ENCODE data around the gene CHST2. TPM values are rescaled to one million over a fixed set of nuclear protein-coding genes. Genes with fewer than 3 reads are reported as not detected.

Gene CHST2
- total and polyA plus RNA-seq, 4 donors, result 0.11 to 48.7 (median 0.93) TPM

GRCh38 chr3:143120716-143121240, 1.2 kb downstream of the CHST2 start:
- H3K36me3 ChIP-seq (ENCODE audit: control insufficient read depth in 4 of 4, insufficient read depth in 3 of 4, low read depth in 1 of 4, low read length in 3 of 4), result no peaks in the 10 kb centered on the region
- no peak for DNase-seq (ENCODE audit: low spot score)
- H3K27ac ChIP-seq (ENCODE audit: low read depth in 1 of 2, low read length in 2 of 2), result no peak overlapping the region
- 3% methylated on average over 60 of the region's 60 CpGs for WGBS
- H3K9me3 ChIP-seq (ENCODE audit: control insufficient read depth in 4 of 4, low read length in 3 of 4), result no peaks in the 10 kb centered on the region
- peak overlapping the region in 2 of 3 donors; percentile 69 to 83 for H3K4me3 ChIP-seq (ENCODE audit: low read depth in 1 of 3, low read length in 3 of 3)
- H3K4me1 ChIP-seq (ENCODE audit: control insufficient read depth in 4 of 4, insufficient read depth in 4 of 4, low read length in 3 of 4), result peaks cover 7 to 41% (median 30%) of the 10 kb centered on the region in 4 donors
- H3K9ac ChIP-seq (ENCODE audit: low read depth in 1 of 2, low read length in 2 of 2), result no peak overlapping the region
- TF ChIP-seq JUND (IDR thresholded peaks at IDR 0.05), result no peak
- no peak for TF ChIP-seq HNF4G (IDR thresholded peaks at IDR 0.05)
- TF ChIP-seq SP1 (IDR thresholded peaks at IDR 0.05), result no peak
- no peak for TF ChIP-seq GABPA (IDR thresholded peaks at IDR 0.05 in 1 of 2, conservative IDR thresholded peaks at IDR 0.05 in 1 of 2)
- TF ChIP-seq HNF4A (conservative IDR thresholded peaks at IDR 0.05), result no peak
- no peak for TF ChIP-seq REST (IDR thresholded peaks at IDR 0.05)
- no peak for TF ChIP-seq TAF1 (conservative IDR thresholded peaks at IDR 0.05)
- no peak for TF ChIP-seq ATF3 (IDR thresholded peaks at IDR 0.05)
- no peak for TF ChIP-seq RAD21 (IDR thresholded peaks at IDR 0.05)
- no peak for TF ChIP-seq CTCF (IDR thresholded peaks at IDR 0.05; ENCODE audit: low read depth, low read length, missing input control)
- TF ChIP-seq EGR1 (IDR thresholded peaks at IDR 0.05; ENCODE audit: low read depth in 2 of 2), result no peak
- no peaks in the 10 kb centered on the region for H3K27me3 ChIP-seq (ENCODE audit: control insufficient read depth in 4 of 4, insufficient read depth in 4 of 4, low read length in 3 of 4)

GRCh38 chr3:143121241-143122088, 1.9 kb downstream of the CHST2 start:
- no peak overlapping the region for H3K27ac ChIP-seq (ENCODE audit: low read depth in 1 of 2, low read length in 2 of 2)

More at GRCh38 chr3:143121241-143122088, 1.9 kb downstream of the CHST2 start:
- H3K9ac ChIP-seq (ENCODE audit: low read depth in 1 of 2, low read length in 2 of 2), result no peak overlapping the region
- WGBS, result 62% methylated on average over 79 of the region's 79 CpGs
- peak; percentile 70 for DNase-seq (ENCODE audit: low spot score)
- H3K36me3 ChIP-seq (ENCODE audit: control insufficient read depth in 4 of 4, insufficient read depth in 3 of 4, low read depth in 1 of 4, low read length in 3 of 4), result no peaks in the 10 kb centered on the region
- peak overlapping the region in 2 of 3 donors; percentile 69 to 83 for H3K4me3 ChIP-seq (ENCODE audit: low read depth in 1 of 3, low read length in 3 of 3)
- TF ChIP-seq CTCF (IDR thresholded peaks at IDR 0.05; ENCODE audit: low read depth, low read length, missing input control) (no peak), RAD21 (IDR thresholded peaks at IDR 0.05) (peak; percentile 54 to 73)
- H3K9me3 ChIP-seq (ENCODE audit: control insufficient read depth in 4 of 4, low read length in 3 of 4), result no peaks in the 10 kb centered on the region
- no peaks in the 10 kb centered on the region for H3K27me3 ChIP-seq (ENCODE audit: control insufficient read depth in 4 of 4, insufficient read depth in 4 of 4, low read length in 3 of 4)
- H3K4me1 ChIP-seq (ENCODE audit: control insufficient read depth in 4 of 4, insufficient read depth in 4 of 4, low read length in 3 of 4), result peaks cover 5 to 44% (median 32%) of the 10 kb centered on the region in 4 donors

Measured in liver (tissue), 9 donors.